NCI-H2227 treated with DMSO at 0.1 percent for 48 hours (cell line): ENCODE measurements around the gene KLHL30.

Experiments used
- DNase-seq: peaks from one replicate; lab custom pipeline; 2025; lab: John Stamatoyannopoulos, UW

The KLHL30 gene

DNA sequence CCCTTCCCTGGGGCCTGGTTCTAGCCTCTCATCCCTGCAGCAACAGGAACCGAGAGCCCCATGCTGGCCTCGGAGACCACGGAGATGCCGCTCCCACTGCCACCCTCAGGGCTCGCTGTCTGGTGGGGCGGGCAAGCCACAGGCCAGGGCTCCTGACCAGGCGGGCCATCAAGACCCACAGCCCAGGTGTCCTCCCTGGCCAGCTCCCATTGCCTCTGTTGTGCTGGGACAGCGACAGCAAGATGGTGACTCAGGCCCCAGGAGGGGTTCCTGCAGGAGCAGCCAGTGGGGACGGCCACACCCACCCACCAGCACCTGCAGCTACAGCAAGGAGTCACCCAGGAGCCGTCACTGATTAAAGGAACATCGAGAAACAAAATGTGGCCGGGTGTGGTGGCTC, 7.4 kb downstream of the KLHL30 start:
- DNase-seq = no peak

DNA sequence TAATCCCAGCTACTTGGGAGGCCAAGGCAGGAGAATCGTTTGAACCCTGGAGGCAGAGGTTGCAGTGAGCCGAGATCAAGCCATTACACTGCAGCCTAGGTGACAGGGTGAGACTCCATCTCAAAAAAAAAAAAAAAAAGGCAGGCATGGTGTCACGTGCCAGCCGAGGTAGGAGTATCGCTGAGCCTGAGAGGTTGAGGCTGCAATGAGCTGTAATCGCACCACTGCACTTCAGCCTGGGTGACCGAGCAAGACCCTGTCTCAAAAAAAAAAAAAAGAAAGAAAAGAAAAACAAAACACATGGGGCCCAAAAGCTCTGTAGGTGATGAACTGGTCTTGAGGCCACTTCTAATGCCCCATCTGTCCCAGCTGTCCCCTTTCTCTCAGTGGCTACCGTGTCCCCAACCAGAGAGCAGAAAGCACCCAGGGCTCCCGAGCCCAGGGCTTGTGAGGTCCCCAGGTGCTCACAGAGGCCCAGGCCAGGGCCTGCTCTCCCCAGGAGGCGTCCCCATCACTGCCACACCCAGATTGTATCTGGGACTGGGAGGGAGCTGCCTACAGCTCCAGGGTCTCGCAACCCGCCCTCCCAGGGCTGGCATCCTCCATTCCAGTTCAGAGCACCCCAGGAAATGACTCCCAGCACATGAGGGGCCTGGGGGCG, 8.5 kb downstream of the KLHL30 start:
- no peak for DNase-seq

DNA sequence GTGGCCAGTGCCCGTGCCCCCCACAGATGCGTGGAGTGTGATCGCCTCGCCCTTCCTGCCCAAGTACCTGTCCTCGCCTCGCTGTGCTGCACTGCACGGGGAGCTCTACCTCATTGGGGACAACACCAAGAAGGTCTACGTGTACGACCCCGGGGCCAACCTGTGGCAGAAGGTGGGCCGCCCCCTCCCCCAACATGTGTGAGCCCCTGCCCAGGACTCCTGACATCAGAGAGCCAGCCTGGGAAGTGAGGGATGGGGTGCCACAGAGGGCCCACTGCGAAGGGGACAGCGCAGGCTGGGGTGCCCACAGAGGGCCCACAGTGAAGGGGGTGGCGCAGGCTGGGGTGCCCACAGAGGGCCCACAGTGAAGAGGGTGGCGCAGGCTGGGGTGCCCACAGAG, 10.5 kb downstream of the KLHL30 start:
- DNase-seq = no peak

DNA sequence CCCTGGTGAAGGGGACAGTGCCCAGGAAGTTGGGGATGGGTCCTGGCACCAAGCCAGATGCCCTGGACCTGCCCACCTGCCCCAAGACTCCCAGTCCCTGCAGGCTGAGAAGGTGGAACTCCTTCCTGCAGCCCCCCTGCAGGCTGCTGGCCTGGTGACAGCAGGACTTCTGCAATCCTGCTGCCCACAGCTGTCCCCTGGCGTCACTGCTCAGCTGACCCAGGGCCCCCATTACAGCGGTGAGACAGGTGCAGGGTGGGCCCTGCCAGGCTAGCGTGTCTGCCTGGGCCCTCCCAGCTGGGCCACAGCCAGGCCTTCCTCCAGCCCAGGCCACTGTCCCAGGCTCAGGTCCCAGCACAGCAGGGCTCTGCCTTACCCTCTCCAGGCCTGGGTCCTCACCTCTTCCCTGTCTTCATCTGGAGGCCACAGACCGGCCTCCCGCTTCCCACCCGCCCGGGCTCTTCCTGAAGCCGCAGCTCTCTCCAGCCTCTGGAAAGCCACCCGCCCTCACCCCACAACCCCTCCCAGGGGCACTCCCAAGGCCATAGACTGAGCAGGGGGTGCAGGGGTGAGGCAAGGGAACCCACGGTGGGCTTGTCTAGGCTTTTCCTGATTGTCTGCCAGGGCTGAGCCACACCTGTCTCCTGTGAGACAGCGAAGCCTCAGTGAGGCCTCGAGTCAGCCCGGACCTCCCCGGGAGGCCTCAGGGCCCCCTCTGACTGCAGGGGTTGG, 11.5 kb downstream of the KLHL30 start:
- no peak for DNase-seq

DNA sequence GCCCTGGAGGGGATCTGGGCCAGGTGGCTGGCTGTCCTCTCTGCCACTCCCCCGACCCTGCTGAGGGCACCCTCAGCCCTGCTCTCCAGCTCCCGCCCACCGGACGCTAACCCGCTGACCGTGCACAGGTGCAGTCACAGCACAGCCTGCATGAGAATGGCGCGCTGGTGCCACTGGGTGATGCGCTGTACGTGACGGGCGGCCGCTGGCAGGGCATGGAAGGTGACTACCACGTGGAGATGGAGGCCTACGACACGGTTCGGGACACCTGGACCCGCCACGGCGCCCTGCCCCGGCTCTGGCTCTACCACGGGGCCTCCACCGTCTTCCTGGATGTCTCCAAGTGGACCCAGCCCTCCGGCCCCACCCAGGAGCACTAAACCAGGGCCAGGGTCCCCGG, 12.2 kb downstream of the KLHL30 start:
- DNase-seq = no peak

DNA sequence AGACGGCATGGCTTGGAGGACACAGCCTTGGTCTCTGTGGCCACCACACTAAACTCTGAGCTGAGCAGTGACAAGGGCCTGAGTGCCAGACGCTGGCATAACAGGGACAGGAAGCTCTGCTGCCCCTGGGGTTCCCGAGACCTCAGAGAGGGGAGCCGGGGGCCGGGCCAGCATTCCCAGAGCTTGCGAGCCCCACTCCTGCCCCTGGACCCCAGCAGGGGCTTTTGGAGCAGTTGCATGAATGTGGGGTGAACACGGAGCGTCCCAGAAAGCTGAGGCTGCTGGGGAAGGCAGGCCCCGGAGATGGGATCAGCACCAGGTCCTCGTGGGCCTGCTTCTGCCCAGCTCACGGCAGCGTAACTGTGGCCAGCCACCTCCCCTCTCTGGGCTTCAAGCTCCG, 12.7 kb downstream of the KLHL30 start:
- no peak for DNase-seq

DNA sequence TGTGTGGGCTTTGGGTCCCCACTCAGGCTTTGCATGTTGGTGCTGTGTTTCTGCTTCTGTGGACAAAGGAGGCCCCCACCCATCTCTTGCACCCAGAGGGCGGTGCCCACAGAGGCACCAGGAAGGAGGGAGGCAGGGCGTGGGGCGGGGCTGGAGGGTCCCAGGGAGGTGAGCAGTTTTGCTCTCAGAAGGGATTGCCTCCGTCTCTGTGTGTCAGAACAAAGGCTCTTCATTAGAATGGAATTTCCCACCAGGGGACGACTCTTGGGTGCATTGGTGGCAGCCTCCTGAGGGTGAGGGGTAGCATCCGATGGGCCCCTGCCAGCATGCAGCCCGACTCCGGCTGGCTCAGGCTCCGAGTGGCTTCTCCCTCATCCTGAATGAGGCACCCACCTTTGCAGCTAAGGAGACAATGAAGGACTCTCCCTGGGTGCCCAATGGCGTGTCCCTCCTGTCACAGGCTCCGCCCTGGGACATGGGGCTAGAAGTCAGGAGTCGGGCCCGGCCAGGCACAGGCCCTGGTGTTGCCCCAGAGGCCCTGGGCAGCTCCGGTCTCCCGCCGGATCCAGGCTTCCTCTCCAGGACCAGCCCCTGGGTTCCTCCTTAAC, 13.3 kb downstream of the KLHL30 start:
- no peak for DNase-seq

DNA sequence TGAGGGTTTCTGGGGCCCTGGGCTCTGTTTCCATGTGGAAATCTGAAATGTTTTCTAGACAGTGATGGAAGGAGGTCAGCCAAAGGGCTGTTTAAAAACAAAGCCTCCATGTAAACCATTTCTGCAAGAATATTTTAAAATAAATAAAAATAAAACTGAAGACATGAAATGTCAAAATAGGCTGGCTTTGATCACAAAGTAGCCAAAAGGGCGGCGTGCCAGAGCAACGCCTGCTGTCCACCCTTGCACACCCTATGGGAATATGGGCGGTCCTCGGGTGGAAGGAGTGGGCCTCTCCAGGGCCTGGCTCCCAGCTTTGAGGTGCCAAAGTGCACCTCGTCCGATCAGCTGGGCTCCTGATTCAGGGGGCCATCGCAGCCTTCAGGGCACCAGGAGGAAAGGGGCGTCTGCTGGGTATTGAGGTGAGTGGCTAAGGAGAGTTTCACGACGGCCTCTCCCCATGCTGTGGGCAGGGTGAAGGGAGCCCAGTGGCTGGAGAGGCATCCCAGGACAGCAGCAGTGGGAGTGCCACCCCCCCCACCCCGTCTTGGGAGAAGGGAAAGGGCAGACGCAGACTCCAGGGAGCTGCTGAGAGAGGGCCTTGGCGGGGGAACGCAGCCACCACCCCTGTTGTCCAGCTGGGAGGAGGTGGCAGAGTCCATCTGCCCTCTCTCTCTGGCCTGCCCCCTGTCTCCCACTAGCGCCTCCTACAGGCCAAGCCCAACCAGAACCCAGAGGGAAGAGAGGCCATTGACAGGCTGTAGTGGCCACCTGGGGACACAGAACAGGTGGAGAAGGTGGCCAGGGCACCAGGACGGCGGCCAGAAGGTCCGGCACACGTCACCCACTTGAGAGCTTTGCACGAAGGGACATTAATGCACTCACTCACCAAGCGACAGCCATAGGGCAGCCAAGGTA, 14.6 kb downstream of the KLHL30 start:
- DNase-seq = no peak

DNA sequence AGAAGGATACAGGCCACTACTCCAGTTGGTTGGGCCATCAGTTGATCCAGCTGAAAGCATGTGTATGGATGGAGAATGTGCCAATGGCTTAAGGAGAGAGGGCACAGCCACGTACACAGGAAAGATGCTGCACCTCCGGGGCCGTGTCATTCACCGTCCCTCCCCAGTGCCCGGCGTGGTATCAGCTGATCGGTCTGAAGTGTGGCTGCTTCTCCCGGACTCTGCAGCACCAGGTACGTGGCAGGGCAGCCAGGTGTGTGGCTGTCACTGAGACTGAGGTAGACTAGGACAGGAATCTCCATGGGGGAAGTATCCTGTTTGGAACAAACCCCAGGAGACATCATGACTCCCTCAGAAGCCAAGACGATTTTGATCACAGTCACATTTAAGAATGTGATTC, 16.1 kb downstream of the KLHL30 start:
- no peak for DNase-seq

DNA sequence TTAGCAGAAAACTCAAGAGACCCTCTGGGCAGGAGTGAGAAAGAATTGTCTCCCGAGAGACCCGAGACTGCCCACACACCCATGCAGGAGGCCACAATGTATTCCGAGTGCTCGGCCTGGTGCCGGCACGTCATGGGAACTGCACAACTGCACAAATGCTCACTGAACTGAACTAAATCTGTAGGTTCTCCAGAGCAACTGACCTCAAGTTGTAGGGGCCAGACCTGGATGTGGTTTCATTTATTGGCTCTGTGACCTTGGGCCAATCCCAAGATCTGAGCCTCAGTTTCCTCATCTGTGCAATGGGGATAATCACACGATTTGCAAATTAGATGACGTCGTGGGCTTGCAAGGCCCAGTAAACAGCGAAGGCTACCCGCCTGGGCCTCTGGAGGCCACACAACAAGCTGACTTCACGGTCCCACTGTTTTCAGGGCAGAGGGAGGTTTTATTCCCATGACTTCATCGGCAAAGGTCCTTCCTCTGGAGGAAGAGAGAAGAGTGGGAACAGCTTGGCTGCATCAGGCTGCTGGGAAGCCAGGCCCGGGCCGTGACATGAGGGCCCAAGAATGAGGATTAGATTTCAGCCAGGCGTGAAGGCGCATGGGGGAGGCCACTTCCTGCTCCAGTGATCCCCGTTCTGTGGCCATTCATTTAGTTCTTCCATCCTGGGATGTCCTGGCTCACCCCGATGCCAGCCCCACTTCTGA, 16.7 kb downstream of the KLHL30 start:
- DNase-seq = no peak

DNA sequence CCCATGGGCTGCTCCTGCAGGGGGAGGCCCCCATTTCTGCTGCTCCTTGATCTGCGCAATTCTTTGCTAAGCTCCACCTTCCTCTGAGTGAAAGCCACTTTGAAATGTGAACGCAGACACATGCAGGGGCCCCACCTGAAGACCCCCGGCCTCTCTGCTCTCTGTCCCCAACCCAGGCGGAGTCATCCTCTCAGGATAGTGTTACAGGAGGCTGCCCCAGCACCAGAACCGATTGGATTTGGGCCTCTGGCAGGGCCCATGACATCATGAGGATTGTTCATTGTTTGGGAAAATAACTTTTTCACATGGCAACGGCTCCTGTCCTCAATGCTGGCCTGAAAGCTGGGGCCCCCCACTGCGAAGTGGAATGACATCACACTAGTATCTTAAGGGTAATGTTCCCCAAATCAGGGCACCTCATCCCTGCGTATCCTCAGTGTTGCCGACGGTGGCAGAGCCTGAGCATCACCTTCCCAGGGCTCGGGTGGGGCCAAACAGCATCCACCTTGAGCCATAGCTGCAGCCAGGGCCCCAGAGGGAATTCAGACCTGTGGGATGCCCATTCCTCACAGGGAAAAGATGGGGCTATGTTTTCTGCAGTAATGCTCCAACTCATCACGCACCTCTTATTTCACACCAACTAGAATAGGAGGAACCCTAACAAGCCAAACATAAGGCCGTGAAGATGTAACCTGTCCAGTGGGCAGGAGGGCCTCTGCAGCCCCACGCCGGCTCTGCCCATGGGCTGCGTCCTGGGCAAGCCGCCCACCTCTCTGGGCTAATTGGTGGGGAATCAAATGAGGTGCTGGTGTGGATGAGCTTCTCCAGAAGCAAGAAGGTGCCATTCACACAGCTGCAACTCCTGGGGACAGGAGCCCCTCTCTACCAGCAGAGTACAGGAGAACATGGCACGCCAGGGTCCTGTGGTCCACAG, 17.6 kb downstream of the KLHL30 start:
- DNase-seq = no peak

DNA sequence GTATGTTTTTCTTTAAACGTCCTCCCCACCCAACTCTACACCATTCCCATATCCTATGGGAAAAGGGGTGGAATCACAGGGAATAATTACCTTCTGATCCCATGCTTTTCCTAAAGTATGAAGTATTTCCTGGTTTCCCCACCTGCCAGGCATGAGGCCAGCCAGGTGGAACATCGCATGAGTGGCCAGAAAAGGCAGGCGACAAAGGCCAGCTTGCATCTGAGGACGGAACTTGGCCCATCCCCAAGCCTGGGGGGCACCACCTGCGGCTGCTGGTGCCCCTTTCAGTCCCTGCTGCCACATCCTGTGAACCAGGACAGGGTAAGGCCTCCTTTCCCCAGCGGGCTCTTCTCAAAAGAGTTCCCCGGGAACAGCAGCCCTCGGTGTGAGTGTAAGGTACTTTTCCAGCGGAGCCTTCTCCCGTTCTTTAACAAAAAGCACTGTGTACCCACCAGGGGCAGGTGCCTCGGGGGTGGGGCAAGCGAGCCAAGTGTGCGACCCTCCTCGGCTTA, 19.1 kb downstream of the KLHL30 start:
- DNase-seq = no peak

DNA sequence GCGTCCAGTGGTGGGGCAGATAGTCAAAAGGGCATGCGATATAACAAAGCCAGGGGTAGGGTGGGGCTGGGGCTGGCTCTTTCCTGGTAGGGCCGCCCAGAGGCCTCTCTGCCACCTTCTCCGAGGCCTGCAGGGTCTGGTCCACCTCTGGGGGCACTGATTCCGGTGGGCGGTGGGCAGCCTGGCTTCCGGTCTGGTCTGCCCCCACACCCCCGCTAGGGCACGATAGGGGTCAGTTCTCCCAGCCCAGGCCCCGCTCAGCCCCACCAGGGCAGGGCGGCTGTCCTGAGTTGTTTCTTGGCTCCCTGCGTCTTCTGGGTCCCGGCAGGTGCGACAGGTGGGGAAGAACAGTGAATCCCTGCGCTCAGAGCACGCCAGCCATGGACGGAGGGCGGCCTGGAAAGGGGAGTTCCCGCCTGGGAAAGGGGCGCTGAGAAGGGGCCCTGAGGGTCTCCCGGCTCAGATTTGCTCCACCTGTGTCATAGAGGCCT, 19.6 kb downstream of the KLHL30 start:
- DNase-seq = no peak

DNA sequence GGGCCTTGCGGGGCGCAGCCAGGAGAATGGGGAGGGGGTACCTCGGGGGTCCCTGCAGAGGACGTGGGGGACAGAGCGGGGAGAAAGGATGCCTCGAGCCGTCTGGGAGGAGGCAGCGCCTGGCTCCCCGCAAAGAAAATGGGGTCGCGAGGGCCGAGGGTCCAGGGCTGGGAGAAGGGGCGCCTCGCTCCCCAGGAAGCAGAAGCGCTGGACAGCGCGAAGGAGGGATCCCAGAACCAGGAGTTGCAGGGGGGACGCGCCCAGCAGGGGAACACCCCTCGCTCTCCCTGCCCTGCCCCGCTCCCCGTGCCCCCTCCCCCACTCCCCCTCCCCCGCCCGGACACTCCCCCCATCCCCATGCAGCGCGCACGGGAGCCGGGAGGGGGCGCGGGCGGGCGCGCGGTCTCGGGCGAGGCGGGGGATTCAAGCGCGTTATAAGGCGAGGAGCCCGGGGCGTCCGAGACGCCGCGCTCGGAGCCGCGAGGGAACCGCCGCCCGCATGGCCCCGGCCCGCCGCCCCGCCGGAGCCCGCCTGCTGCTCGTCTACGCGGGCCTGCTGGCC, 20.1 kb downstream of the KLHL30 start, which contains the start of gene ERFE:
Gene ERFE, plus strand, starts transcription at position 462 of the 562 bp plus-strand sequence. Its CDS starts 38 bp downstream, at position 500.
- DNase-seq = peak; percentile 12

DNA sequence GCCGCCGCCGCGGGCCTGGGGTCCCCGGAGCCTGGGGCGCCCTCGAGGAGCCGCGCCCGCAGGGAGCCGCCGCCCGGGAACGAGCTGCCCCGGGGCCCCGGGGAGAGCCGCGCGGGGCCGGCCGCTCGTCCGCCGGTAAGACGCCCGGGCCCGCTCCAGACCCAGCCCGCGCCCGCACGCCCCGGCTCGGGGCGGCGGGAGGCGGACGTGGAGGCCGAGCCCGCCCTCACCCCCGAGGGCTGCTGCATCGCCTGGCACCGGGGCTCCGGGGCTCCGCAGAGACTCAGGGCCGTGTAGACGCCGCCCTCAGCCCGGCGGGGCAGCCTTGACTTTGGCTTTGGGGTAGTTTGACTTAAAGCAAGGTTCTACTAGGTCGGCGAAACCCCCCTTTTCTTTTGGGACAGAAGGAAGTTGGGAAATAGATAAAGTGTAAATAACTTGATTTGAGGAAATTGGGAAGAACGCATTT, 20.6 kb downstream of the KLHL30 start:
- no peak for DNase-seq

DNA sequence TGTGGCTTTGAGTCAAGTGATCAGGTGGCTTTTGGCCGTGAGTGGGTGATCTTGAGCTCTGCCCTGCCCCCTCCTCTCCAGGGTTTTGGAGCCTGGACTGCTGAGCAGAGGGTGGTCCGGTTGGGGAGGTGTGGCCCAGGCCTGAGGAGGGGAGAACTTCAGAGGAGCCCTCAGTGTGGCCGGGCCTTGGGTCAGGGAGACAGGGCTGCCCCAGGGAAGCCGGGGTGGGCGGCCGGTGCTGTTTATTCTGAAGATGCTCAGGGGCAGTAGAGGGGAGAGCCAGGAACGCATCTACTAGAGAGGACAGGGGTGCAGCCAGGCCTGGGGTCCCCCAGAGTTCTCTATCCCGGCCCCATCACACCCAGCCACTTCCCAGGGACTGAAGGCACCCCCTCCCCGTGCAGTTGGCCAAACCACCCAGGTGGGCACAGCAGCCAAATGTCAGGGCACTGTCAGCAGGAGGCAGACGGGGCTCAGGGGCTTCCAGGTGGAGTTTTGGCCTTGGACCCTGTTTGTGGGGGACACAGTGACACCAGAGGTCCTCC, 21.3 kb downstream of the KLHL30 start:
- no peak for DNase-seq

DNA sequence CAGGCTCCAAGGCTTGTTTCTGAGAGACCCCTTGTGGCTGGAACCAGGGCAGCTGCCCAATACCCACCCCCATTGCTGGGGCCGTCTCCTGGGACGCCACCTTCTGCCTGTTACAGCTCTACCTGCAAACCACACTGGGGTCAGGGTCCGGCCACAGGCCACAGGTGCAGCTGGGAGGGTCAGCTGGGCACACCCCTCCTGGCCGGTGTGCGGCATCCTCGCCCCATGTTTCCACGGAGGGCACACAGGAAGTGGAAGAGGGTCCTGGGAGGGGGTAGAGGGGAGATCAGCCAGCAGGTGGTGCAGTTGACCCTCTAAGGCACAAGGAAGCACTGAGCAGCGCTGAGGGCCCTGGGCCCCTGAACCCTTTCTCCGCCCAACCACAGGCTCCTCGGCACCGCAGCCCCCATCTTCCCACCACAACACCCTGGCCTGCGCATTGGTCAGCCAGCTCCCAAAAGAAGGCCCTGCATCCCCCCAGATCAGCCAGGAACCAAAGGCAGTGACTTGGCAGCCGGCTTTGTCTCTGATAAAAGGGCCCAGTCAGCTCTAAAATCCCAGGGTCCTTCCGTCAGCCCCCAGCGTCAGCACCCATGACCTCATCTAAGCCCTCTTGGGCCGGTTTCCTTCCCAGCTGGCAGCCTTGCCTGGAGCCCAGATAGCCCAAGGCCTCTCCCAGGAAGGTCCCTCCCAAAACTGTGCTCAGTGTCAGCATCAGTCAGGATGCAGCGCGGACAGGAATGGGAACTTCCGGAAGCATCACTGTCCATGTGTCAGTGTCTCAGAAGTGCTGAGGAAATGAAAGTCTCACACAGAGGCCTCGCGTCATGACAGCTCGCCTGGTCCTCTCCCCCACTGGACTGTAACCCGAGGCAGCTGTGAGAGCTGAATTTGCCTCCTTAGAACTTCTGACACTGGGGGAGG, 22.0 kb downstream of the KLHL30 start:
- no peak for DNase-seq
